ENCODE data around the gene KSR1.

DNA sequence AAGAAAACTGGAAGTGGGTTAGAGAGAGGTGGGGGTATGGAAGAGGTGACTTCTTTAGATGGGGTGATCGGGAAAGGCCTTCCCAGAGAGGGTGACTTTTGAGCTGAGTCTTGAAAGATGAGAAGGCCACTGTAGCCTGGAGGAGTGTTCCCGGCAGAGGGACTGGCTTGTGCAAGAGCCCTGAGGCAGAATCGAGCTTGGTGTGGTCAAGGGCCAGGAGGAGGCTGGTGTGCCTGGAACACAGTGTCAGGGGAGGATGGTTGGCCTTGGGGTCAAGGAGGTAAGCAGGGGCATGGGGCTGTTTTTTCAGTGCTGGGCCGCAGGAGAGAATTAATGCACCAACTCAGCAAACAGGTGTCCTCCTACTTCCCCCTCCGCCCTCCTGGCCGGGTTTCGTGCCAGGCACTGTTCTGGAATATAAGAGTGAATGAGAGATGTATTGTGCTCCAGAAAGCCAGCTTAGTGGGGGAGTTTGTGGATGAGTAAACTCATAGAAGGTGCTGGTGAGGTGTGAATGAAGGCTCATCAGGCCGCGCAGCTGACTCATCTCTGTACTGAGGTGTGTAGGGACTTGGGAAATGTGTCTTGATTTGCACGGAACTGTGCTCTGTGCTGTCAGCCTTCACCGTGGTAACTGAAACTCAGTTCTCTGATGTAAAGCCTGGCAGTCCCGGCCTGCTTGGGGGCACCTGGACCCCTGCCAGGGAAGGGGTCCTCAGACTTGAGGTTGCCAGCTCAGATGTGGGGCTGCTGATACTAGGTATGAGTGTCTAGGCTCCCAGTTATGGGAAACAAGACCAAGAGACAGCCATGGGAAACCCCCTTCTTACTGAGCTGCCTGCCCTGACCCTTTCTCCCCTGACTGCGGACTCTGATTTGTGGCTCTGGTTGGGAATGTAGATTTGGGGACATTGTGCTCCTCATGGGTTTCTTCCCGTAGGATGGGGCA is 15.3 kb downstream of the KSR1 start:
- TF ChIP-seq, protein P1, sequence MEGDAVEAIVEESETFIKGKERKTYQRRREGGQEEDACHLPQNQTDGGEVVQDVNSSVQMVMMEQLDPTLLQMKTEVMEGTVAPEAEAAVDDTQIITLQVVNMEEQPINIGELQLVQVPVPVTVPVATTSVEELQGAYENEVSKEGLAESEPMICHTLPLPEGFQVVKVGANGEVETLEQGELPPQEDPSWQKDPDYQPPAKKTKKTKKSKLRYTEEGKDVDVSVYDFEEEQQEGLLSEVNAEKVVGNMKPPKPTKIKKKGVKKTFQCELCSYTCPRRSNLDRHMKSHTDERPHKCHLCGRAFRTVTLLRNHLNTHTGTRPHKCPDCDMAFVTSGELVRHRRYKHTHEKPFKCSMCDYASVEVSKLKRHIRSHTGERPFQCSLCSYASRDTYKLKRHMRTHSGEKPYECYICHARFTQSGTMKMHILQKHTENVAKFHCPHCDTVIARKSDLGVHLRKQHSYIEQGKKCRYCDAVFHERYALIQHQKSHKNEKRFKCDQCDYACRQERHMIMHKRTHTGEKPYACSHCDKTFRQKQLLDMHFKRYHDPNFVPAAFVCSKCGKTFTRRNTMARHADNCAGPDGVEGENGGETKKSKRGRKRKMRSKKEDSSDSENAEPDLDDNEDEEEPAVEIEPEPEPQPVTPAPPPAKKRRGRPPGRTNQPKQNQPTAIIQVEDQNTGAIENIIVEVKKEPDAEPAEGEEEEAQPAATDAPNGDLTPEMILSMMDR (IDR thresholded peaks at IDR 0.05): no peak
- TF ChIP-seq POLR2A (IDR thresholded peaks at IDR 0.05): no peak

Measured in testis (tissue), 2 donors.